Measurements from ENCODE around the gene PTGS2. TPM values are rescaled to one million over a fixed set of nuclear protein-coding genes. Genes with fewer than 3 reads are reported as not detected.

PTGS2 gene
- total and polyA plus RNA-seq, 10 of the 15 experiments (the other 5 are each of a cell fraction or from before 2014, with no cell fraction given), result 0.04 to 0.12 (median 0.08) TPM; not detected in 4

- TF ChIP-seq PKNOX1 (IDR thresholded peaks at IDR 0.05) (no peak), GATAD2B (conservative IDR thresholded peaks at IDR 0.05; ENCODE audit: low read depth) (no peak), ATF2 (IDR thresholded peaks at IDR 0.05; ENCODE audit: low read length) (no peak), CREM (IDR thresholded peaks at IDR 0.05; ENCODE audit: low read depth) (no peak), ZBTB40 (IDR thresholded peaks at IDR 0.05; ENCODE audit: borderline replicate concordance) (no peak), KLF5 (IDR thresholded peaks at IDR 0.05; ENCODE audit: partially characterized antibody) (no peak), MYB (IDR thresholded peaks at IDR 0.05; ENCODE audit: borderline replicate concordance, low read depth, low read length) (no peak), JUND (IDR thresholded peaks at IDR 0.05; ENCODE audit: low read depth, low read length) (no peak)
These were observed 47.1 kb downstream of the PTGS2 start (continued) for GRCh38 chr1:186633116-186633515.
